CD14-positive monocyte (primary cell): ENCODE results near the gene DYNC2H1. TPM values are rescaled to one million over a fixed set of nuclear protein-coding genes. Genes with fewer than 3 reads are reported as not detected.

Experiments
- DNase-seq, 3 donors: peaks; one replicate each; pipeline ENCODE4 v3.0.0-alpha.2; 2011 to 2022
- H2AFZ ChIP-seq: 2 replicates; pipeline ENCODE4 v1.6.0; 2012; ENCODE audit warnings: mild to moderate bottlenecking, low read depth, low read length, inconsistent platforms; ENCODE audit not compliant: insufficient read depth, poor library complexity, severe bottlenecking
- H3K27ac ChIP-seq, 2 donors: 1 replicate in 1 of 2; 2 replicates in 1 of 2; pipeline ENCODE4 v1.5.1; 2012 to 2013; ENCODE audit warnings: low read length in 2 of 2, control low read depth in 1 of 2, inconsistent platforms in 1 of 2, low read depth in 1 of 2, mild to moderate bottlenecking in 1 of 2
- H3K27me3 ChIP-seq, 2 donors: one replicate each; pipeline versions ENCODE4 v1.6.0 to v1.6.1; 2011 to 2013; ENCODE audit warnings: low read length in 2 of 2; ENCODE audit not compliant: control insufficient read depth in 2 of 2, insufficient read depth in 2 of 2
- H3K36me3 ChIP-seq, 2 donors: replicated peaks in 1 of 2; 1 replicate in 1 of 2; 2 replicates in 1 of 2; pipeline versions ENCODE4 v1.5.1 to v1.6.1; 2012 to 2013; ENCODE audit warnings: low read length in 2 of 2, control low read depth in 1 of 2, inconsistent platforms in 1 of 2, mild to moderate bottlenecking in 1 of 2; ENCODE audit not compliant: insufficient read depth in 2 of 2, control insufficient read depth in 1 of 2
- H3K4me1 ChIP-seq, 2 donors: 1 replicate in 1 of 2; 2 replicates in 1 of 2; pipeline versions ENCODE4 v1.5.1 to v1.6.1; 2012 to 2013; ENCODE audit warnings: low read length in 2 of 2, control low read depth in 1 of 2, inconsistent platforms in 1 of 2, mild to moderate bottlenecking in 1 of 2, moderate library complexity in 1 of 2; ENCODE audit not compliant: insufficient read depth in 2 of 2, control insufficient read depth in 1 of 2
- H3K4me2 ChIP-seq: replicated peaks from 2 replicates; pipeline ENCODE3; 2012; ENCODE audit warnings: low read length, moderate library complexity, mild to moderate bottlenecking; ENCODE audit not compliant: poor library complexity, severe bottlenecking; ENCODE audit errors: extremely low read depth
- H3K4me3 ChIP-seq, 3 experiments: fragments of 200-600 bp in 1 of 3; sonication (generic) in 1 of 3; replicated peaks in 1 of 3; 1 replicate in 2 of 3; 2 replicates in 1 of 3; pipeline ENCODE4 v1.5.1; 2011 to 2013; ENCODE audit warnings: low read length in 3 of 3, mild to moderate bottlenecking in 3 of 3, control low read depth in 2 of 3, low read depth in 2 of 3, inconsistent platforms in 1 of 3, moderate library complexity in 1 of 3
- H3K79me2 ChIP-seq: 2 replicates; pipeline ENCODE4 v1.6.0; 2012; ENCODE audit warnings: mild to moderate bottlenecking, control low read depth, inconsistent platforms, low read length, moderate library complexity; ENCODE audit not compliant: insufficient read depth
- H3K9ac ChIP-seq: 2 replicates; pipeline ENCODE4 v1.6.0; 2017; ENCODE audit warnings: low read length, mild to moderate bottlenecking; ENCODE audit not compliant: insufficient read depth, poor library complexity, severe bottlenecking
- H3K9me3 ChIP-seq, 2 donors: replicated peaks in 1 of 2; 1 replicate in 1 of 2; 2 replicates in 1 of 2; pipeline versions ENCODE4 v1.5.1 to v1.6.1; 2012 to 2013; ENCODE audit warnings: low read length in 2 of 2, control low read depth in 1 of 2; ENCODE audit not compliant: control insufficient read depth in 1 of 2, insufficient read depth in 1 of 2
- H4K20me1 ChIP-seq: 2 replicates; pipeline ENCODE4 v1.6.0; 2012; ENCODE audit warnings: mild to moderate bottlenecking, low read length, control low read depth, moderate library complexity; ENCODE audit not compliant: insufficient read depth
- H3K27ac Mint-ChIP-seq, 7 donors: one replicate each; pipeline ENCODE4 v1.8.0; 2020; ENCODE audit warnings: mild to moderate bottlenecking in 7 of 7, mixed read lengths in 7 of 7, moderate library complexity in 6 of 7, inconsistent platforms in 2 of 7
- H3K27me3 Mint-ChIP-seq, 3 donors: one replicate each; pipeline ENCODE4 v1.8.0; 2021 to 2022; ENCODE audit warnings: low read depth in 3 of 3, mild to moderate bottlenecking in 3 of 3, mixed read lengths in 3 of 3, moderate library complexity in 3 of 3, inconsistent platforms in 1 of 3
- H3K36me3 Mint-ChIP-seq, 2 donors: one replicate each; pipeline ENCODE4 v1.8.0; 2020; ENCODE audit warnings: mixed read lengths in 2 of 2, inconsistent platforms in 1 of 2, mild to moderate bottlenecking in 1 of 2
- H3K4me1 Mint-ChIP-seq: one replicate; pipeline ENCODE4 v1.8.0; 2020; ENCODE audit warnings: mild to moderate bottlenecking, mixed read lengths
- H3K4me3 Mint-ChIP-seq, 2 donors: one replicate each; pipeline ENCODE4 v1.8.0; 2020; ENCODE audit warnings: mild to moderate bottlenecking in 2 of 2, mixed read lengths in 2 of 2, moderate library complexity in 1 of 2
- H3K9me3 Mint-ChIP-seq, 7 donors: one replicate each; pipeline ENCODE4 v1.8.0; 2020 to 2022; ENCODE audit warnings: mixed read lengths in 7 of 7, mild to moderate bottlenecking in 6 of 7, moderate library complexity in 6 of 7, inconsistent platforms in 2 of 7
- WGBS: methylation state at CpG from one replicate; pipeline ENCODE4 v1.1.5; 2013; ENCODE audit warnings: missing lambda C conversion rate; ENCODE audit not compliant: insufficient coverage; 5-methylcytosine and 5-hydroxymethylcytosine counted together
- intact Hi-C, 2 donors: fragments of 100-400 bp; cut with micrococcal nuclease; formaldehyde crosslinking; loops; one replicate each; pipeline versions ENCODE4 v1.15.0 to v1.15.1; 2023
- polyA plus RNA-seq, 3 donors: library from polyadenylated mRNA; depleted of rRNA in 1 of 3; unstranded in 2 of 3; stranded (reverse) in 1 of 3; fragments of 300-500 nt in 2 of 3; fragments of >200 nt in 1 of 3; fragmentation: Illumina TruSeq in 2 of 3; gene quantifications; 1 replicate in 2 of 3; 2 replicates in 1 of 3; pipeline ENCODE4 v1.2.3, GENCODE V29; 2012 to 2021
- TF ChIP-seq, protein P1 (sequence below): fragments of 200-600 bp; IDR thresholded peaks from one replicate; pipeline ENCODE4 v1.8.0; 2022; ENCODE audit warnings: antibody characterized with exemption, mild to moderate bottlenecking

DYNC2H1 gene
- polyA plus RNA-seq, 3 donors: 0.10 to 1.5 (median 0.36) TPM

DNA sequence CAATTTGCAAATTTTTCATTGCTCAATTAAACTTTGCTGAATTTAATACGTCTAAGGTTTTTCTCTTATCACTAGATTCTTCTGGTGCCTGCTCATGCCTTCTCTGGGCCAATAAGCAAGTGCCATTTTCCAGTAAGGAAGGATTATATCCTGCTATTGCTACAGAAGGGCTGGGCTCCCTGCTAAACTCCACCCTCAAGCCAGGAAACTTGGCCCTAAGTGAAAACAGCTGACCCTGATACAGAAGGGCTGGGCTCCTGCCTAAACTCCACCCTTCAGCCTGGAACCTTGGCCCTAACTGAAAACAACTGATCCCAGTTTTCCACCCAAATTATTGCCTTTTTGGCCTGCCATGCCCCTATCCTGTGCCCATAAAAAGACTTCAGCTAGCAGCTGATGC is 385.3 kb downstream of the DYNC2H1 start:
- no CpG with 5 or more reads among the region's 1 CpG for WGBS
- no peak overlapping the region for H3K27ac ChIP-seq
- no peak overlapping the region for H3K27ac Mint-ChIP-seq
- no peaks in the 10 kb centered on the region for H3K36me3 ChIP-seq
- H4K20me1 ChIP-seq: no peaks in the 10 kb centered on the region
- TF ChIP-seq, protein P1, sequence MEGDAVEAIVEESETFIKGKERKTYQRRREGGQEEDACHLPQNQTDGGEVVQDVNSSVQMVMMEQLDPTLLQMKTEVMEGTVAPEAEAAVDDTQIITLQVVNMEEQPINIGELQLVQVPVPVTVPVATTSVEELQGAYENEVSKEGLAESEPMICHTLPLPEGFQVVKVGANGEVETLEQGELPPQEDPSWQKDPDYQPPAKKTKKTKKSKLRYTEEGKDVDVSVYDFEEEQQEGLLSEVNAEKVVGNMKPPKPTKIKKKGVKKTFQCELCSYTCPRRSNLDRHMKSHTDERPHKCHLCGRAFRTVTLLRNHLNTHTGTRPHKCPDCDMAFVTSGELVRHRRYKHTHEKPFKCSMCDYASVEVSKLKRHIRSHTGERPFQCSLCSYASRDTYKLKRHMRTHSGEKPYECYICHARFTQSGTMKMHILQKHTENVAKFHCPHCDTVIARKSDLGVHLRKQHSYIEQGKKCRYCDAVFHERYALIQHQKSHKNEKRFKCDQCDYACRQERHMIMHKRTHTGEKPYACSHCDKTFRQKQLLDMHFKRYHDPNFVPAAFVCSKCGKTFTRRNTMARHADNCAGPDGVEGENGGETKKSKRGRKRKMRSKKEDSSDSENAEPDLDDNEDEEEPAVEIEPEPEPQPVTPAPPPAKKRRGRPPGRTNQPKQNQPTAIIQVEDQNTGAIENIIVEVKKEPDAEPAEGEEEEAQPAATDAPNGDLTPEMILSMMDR: no peak
- no peaks in the 10 kb centered on the region for H3K79me2 ChIP-seq
- no peak overlapping the region for H3K4me3 Mint-ChIP-seq
- no peaks in the 10 kb centered on the region for H3K4me1 ChIP-seq
- H3K4me2 ChIP-seq: no peak overlapping the region
- DNase-seq: no peak
- no peak overlapping the region for H3K9ac ChIP-seq
- H3K27me3 ChIP-seq: no peaks in the 10 kb centered on the region
- H3K9me3 ChIP-seq: peaks cover 10 to 34% of the 10 kb centered on the region in 2 donors
- H3K4me3 ChIP-seq: no peak overlapping the region
- peaks cover 0 to 2% (median 1%) of the 10 kb centered on the region in 3 donors for H3K27me3 Mint-ChIP-seq
- H2AFZ ChIP-seq: no peak overlapping the region
- intact Hi-C loops: no loop called here
- no peaks in the 10 kb centered on the region for H3K36me3 Mint-ChIP-seq
- H3K4me1 Mint-ChIP-seq: no peaks in the 10 kb centered on the region
- H3K9me3 Mint-ChIP-seq: peaks cover 4 to 20% (median 14%) of the 10 kb centered on the region in 7 donors

GRCh38 chr11:103497268-103497667 is 388.0 kb downstream of the DYNC2H1 start:
- WGBS: no CpG with 5 or more reads among the region's 1 CpG
- intact Hi-C loops: no loop called here
- H3K27ac ChIP-seq: no peak overlapping the region
- no peaks in the 10 kb centered on the region for H3K36me3 ChIP-seq
- no peak overlapping the region for H3K4me2 ChIP-seq
- TF ChIP-seq, protein P1: no peak
- no peak overlapping the region for H3K9ac ChIP-seq
- H4K20me1 ChIP-seq: no peaks in the 10 kb centered on the region
- H3K9me3 ChIP-seq: peaks cover 0 to 27% of the 10 kb centered on the region in 2 donors
- no peaks in the 10 kb centered on the region for H3K79me2 ChIP-seq
- H2AFZ ChIP-seq: no peak overlapping the region
- no peaks in the 10 kb centered on the region for H3K4me1 Mint-ChIP-seq
- H3K27me3 ChIP-seq: no peaks in the 10 kb centered on the region
- H3K36me3 Mint-ChIP-seq: no peaks in the 10 kb centered on the region
- no peaks in the 10 kb centered on the region for H3K4me1 ChIP-seq
- H3K4me3 ChIP-seq: no peak overlapping the region
- H3K27me3 Mint-ChIP-seq: peaks cover 0 to 2% (median 1%) of the 10 kb centered on the region in 3 donors
- no peak overlapping the region for H3K4me3 Mint-ChIP-seq
- DNase-seq: no peak
- H3K27ac Mint-ChIP-seq: no peak overlapping the region
- peaks cover 4 to 18% (median 9%) of the 10 kb centered on the region in 7 donors for H3K9me3 Mint-ChIP-seq
